Measurements from ENCODE around the gene SBF2.

GRCh38 chr11:10113852-10114251, 180.2 kb downstream of the SBF2 start:
- TF ChIP-seq CTCF (IDR thresholded peaks at IDR 0.05 in 8 of 11, conservative IDR thresholded peaks at IDR 0.05 in 3 of 11): no peak
- no peak for TF ChIP-seq POLR2A (IDR thresholded peaks at IDR 0.05)

All from spleen (tissue), 7 donors.